Esophagus squamous epithelium (tissue), 4 donors: Measurements from ENCODE around the gene GALNTL6.

ENCODE experiments used
- CTCF ChIP-seq, 6 experiments: fragments of 450-650 bp in 4 of 6; fragments of 200-600 bp in 2 of 6; sonication (generic) in 2 of 6; IDR thresholded peaks; one replicate each; pipeline ENCODE4 v1.5.1; 2016 to 2019; ENCODE audit warnings: antibody characterized with exemption in 6 of 6, mild to moderate bottlenecking in 4 of 6, moderate library complexity in 4 of 6
- POLR2A ChIP-seq, 4 donors: fragments of 450-650 bp; IDR thresholded peaks; one replicate each; pipeline ENCODE4 v1.6.1; 2017; ENCODE audit warnings: antibody characterized with exemption in 4 of 4, mild to moderate bottlenecking in 4 of 4, moderate library complexity in 3 of 4

- TF ChIP-seq POLR2A (IDR thresholded peaks at IDR 0.05) (no peak), CTCF (IDR thresholded peaks at IDR 0.05) (no peak)
Measured at GRCh38 chr4:172843192-172843591, 1030.0 kb downstream of the GALNTL6 start.
